Prostate gland (tissue), 2 donors: ENCODE results near the gene IL6R.

Source experiments
- CTCF ChIP-seq, 4 experiments: fragments of 200-600 bp in 2 of 4; fragments of 450-650 bp in 2 of 4; sonication (generic) in 2 of 4; IDR thresholded peaks; 1 replicate in 3 of 4; 2 replicates in 1 of 4; pipeline ENCODE4 v1.5.1; 2016 to 2019; ENCODE audit warnings: antibody characterized with exemption in 4 of 4, mild to moderate bottlenecking in 2 of 4, moderate library complexity in 2 of 4
- POLR2A ChIP-seq: fragments of 450-650 bp; IDR thresholded peaks from one replicate; pipeline ENCODE4 v1.6.1; 2016; ENCODE audit warnings: antibody characterized with exemption, mild to moderate bottlenecking

- TF ChIP-seq CTCF (IDR thresholded peaks at IDR 0.05) (no peak), POLR2A (no peak)
These were observed 8.1 kb downstream of the IL6R start for GRCh38 chr1:154413177-154413783.
